Gastrocnemius medialis (tissue), 4 donors: ENCODE results near the gene GABARAPL2.

Experiments used
- CTCF ChIP-seq, 5 experiments: fragments of 450-650 bp in 3 of 5; fragments of 200-600 bp in 2 of 5; sonication (generic) in 2 of 5; IDR thresholded peaks in 4 of 5; conservative IDR thresholded peaks in 1 of 5; 1 replicate in 4 of 5; 2 replicates in 1 of 5; pipeline ENCODE4 v1.5.1; 2016 to 2019; ENCODE audit warnings: antibody characterized with exemption in 5 of 5, mild to moderate bottlenecking in 3 of 5, moderate library complexity in 3 of 5
- POLR2A ChIP-seq, 2 donors: fragments of 450-650 bp; IDR thresholded peaks; one replicate each; pipeline ENCODE4 v1.6.1; 2017; ENCODE audit warnings: antibody characterized with exemption in 2 of 2, mild to moderate bottlenecking in 2 of 2, moderate library complexity in 2 of 2

DNA sequence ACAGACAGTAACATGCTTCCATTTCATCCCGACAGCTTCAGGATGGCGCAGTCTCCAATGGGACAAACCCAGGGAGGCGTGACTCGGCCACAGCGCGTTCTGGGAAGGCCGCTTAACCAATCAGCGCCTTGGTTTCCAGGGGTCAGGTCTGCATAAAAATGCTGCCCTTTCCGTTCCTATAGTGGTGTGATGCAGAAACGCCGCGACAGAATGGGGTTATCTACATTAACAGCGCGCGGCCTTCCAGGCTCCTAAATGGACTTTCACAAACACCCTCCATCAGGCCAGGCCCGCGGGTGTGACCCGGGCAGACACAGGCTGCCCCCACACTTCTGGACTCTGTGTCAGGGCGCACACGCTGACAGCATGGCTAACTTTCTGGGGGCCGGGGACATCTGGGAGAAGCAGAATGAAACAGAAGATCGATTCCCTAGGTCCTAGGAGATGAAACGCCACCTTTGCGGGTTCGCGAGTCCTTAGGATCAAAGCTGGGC lies 10.9 kb upstream of the GABARAPL2 start:
- TF ChIP-seq CTCF (IDR thresholded peaks at IDR 0.05 in 4 of 5, conservative IDR thresholded peaks at IDR 0.05 in 1 of 5) (no peak), POLR2A (IDR thresholded peaks at IDR 0.05) (no peak)
